Ectodermal cell (in vitro differentiated cells): ENCODE measurements around the gene TBC1D14.

Experiments used
- H3K27ac ChIP-seq: 2 replicates; pipeline ENCODE4 v1.7.0; 2013; ENCODE audit warnings: mild to moderate bottlenecking, low read depth, low read length; ENCODE audit not compliant: insufficient read depth, poor library complexity, severe bottlenecking
- H3K27me3 ChIP-seq: 2 replicates; pipeline ENCODE4 v1.7.0; 2013; ENCODE audit warnings: mild to moderate bottlenecking, low read length; ENCODE audit not compliant: insufficient read depth, control insufficient read depth, poor library complexity, severe bottlenecking
- H3K36me3 ChIP-seq: one replicate; pipeline ENCODE4 v1.7.0; 2013; ENCODE audit warnings: low read length; ENCODE audit not compliant: control insufficient read depth, insufficient read depth
- H3K4me1 ChIP-seq: one replicate; pipeline ENCODE4 v1.7.0; 2013; ENCODE audit warnings: low read length; ENCODE audit not compliant: control insufficient read depth, insufficient read depth
- H3K4me3 ChIP-seq: 2 replicates; pipeline ENCODE4 v1.7.0; 2013; ENCODE audit warnings: low read depth, low read length, control low read depth; ENCODE audit not compliant: insufficient read depth
- H3K9me3 ChIP-seq: 2 replicates; pipeline ENCODE4 v1.7.0; 2013; ENCODE audit warnings: mild to moderate bottlenecking, low read length, moderate library complexity; ENCODE audit not compliant: control insufficient read depth
- WGBS, 2 experiments: methylation state at CpG; one replicate each; pipeline ENCODE4 v1.1.7; 2013; ENCODE audit warnings: missing lambda C conversion rate in 2 of 2; 5-methylcytosine and 5-hydroxymethylcytosine counted together

The TBC1D14 gene

GRCh38 chr4:7007142-7007907, 97.7 kb downstream of the TBC1D14 start:
- WGBS, 2 experiments: 55 to 56% methylated on average over 12 of the region's 12 CpGs
- Histone ChIP-seq H3K4me3 (no peak overlapping the region), H3K9me3 (no peaks in the 10 kb centered on the region), H3K27ac (peak overlapping the region; percentile 12), H3K36me3 (peaks cover 18% of the 10 kb centered on the region), H3K27me3 (no peaks in the 10 kb centered on the region), H3K4me1 (peaks cover 14% of the 10 kb centered on the region)

DNA sequence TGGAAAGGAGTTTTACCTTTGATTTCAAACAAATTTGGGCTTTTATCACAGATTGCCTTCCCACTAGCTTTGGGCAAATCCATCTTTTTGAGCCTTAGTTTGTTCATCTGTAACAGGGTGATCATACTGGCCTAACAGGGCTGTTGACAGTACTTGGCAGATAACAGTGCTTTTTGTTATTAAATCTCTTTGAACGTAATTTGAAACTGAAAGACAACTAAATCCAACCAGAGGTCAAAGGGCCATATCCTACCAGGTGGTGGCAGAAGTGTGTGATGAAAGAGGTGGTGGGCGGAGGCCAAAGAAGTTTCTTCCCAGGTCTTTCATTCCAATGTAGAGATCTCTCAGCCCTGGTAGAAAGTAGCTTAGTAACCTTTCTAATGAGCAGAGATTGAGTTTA, 98.3 kb downstream of the TBC1D14 start:
- Histone ChIP-seq H3K27me3 (no peaks in the 10 kb centered on the region), H3K9me3 (no peaks in the 10 kb centered on the region), H3K4me3 (no peak overlapping the region), H3K4me1 (peaks cover 13% of the 10 kb centered on the region), H3K27ac (no peak overlapping the region), H3K36me3 (peaks cover 23% of the 10 kb centered on the region)
- WGBS, 2 experiments: 46 to 66% methylated on average over 2 of the region's 2 CpGs

- Histone ChIP-seq H3K36me3 (peaks cover 25% of the 10 kb centered on the region), H3K27ac (no peak overlapping the region), H3K9me3 (no peaks in the 10 kb centered on the region), H3K4me3 (no peak overlapping the region), H3K27me3 (no peaks in the 10 kb centered on the region), H3K4me1 (peaks cover 11% of the 10 kb centered on the region)
- 96 to 98% methylated on average over 5 of the region's 5 CpGs for WGBS, 2 experiments
Measured at GRCh38 chr4:7009564-7009963, 99.9 kb downstream of the TBC1D14 start.

GRCh38 chr4:7013175-7013574, 103.5 kb downstream of the TBC1D14 start:
- Histone ChIP-seq H3K36me3 (peaks cover 46% of the 10 kb centered on the region), H3K27ac (no peak overlapping the region), H3K9me3 (no peaks in the 10 kb centered on the region), H3K27me3 (no peaks in the 10 kb centered on the region), H3K4me1 (peaks cover under 1% of the 10 kb centered on the region), H3K4me3 (no peak overlapping the region)
- WGBS, 2 experiments: 96% methylated on average over 11 of the region's 11 CpGs

GRCh38 chr4:7014815-7015214, 105.2 kb downstream of the TBC1D14 start:
- WGBS, 2 experiments: 97% methylated on average over 12 of the region's 12 CpGs
- H3K36me3 ChIP-seq: peaks cover 39% of the 10 kb centered on the region
- no peak overlapping the region for H3K27ac ChIP-seq
- H3K4me1 ChIP-seq: no peaks in the 10 kb centered on the region
- no peaks in the 10 kb centered on the region for H3K9me3 ChIP-seq
- H3K4me3 ChIP-seq: no peak overlapping the region
- no peaks in the 10 kb centered on the region for H3K27me3 ChIP-seq

GRCh38 chr4:7015383-7016035, 105.9 kb downstream of the TBC1D14 start:
- WGBS, 2 experiments: 95 to 97% methylated on average over 12 of the region's 12 CpGs
- no peak overlapping the region for H3K27ac ChIP-seq

GRCh38 chr4:7016086-7016485, 106.5 kb downstream of the TBC1D14 start:
- no peaks in the 10 kb centered on the region for H3K27me3 ChIP-seq
- H3K9me3 ChIP-seq: no peaks in the 10 kb centered on the region
- H3K27ac ChIP-seq: no peak overlapping the region
- peaks cover 36% of the 10 kb centered on the region for H3K36me3 ChIP-seq
- WGBS, 2 experiments: 85 to 91% methylated on average over 11 of the region's 11 CpGs
- H3K4me3 ChIP-seq: no peak overlapping the region
- peaks cover 5% of the 10 kb centered on the region for H3K4me1 ChIP-seq

More at GRCh38 chr4:7015383-7016035, 105.9 kb downstream of the TBC1D14 start:
- peaks cover 5% of the 10 kb centered on the region for H3K4me1 ChIP-seq
- H3K9me3 ChIP-seq: no peaks in the 10 kb centered on the region
- H3K4me3 ChIP-seq: no peak overlapping the region
- H3K36me3 ChIP-seq: peaks cover 39% of the 10 kb centered on the region
- no peaks in the 10 kb centered on the region for H3K27me3 ChIP-seq

DNA sequence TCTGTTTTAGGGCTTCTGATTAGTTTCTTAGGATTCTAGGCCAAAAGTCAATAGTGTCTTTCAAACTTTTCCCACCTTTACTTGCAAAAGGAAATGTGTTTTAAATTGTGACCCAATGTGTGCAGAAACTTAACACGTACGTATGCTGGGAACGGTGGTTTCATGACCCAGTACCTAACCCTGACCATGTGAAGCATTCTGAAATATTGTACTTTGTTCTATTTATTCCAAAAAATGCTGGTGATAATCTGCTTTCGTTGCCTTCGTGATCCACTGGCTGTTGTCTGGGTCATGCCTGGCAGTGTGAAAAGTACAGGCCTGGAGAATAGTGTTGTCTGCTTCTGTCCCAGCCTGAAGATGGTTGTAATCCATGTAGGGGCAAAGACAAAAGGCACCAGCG, 106.9 kb downstream of the TBC1D14 start:
- WGBS, 2 experiments: 93 to 98% methylated on average over 6 of the region's 6 CpGs
- no peak overlapping the region for H3K27ac ChIP-seq
- H3K27me3 ChIP-seq: no peaks in the 10 kb centered on the region
- H3K9me3 ChIP-seq: no peaks in the 10 kb centered on the region
- H3K36me3 ChIP-seq: peaks cover 31% of the 10 kb centered on the region
- peaks cover 5% of the 10 kb centered on the region for H3K4me1 ChIP-seq
- H3K4me3 ChIP-seq: no peak overlapping the region

- WGBS, 2 experiments: 96 to 97% methylated on average over 6 of the region's 6 CpGs
- no peak overlapping the region for H3K4me3 ChIP-seq
- peaks cover 25% of the 10 kb centered on the region for H3K36me3 ChIP-seq
- H3K9me3 ChIP-seq: no peaks in the 10 kb centered on the region
- no peaks in the 10 kb centered on the region for H3K27me3 ChIP-seq
- H3K27ac ChIP-seq: no peak overlapping the region
- H3K4me1 ChIP-seq: peaks cover 5% of the 10 kb centered on the region
Measured at GRCh38 chr4:7017446-7018048, 107.9 kb downstream of the TBC1D14 start.

DNA sequence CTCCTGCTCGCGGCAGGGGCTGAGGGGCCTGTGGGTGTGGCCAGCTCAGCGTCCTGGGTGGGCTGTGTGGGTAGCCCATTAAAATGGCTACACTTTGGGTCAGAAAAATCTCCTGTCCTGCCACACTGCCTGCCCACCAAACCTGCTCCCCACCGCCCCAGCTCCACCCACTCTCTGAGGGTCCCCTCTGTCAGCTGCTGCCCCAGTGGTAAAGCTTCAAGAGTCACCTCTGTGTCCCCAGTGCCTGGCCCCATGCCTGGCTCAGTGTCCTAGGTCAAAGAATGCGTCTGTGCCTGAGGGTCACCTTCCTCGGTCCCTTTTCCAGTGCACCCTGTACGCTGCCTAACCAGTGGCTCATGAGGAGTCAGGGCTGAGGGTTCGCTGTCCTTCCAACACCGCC, 108.7 kb downstream of the TBC1D14 start:
- no peaks in the 10 kb centered on the region for H3K27me3 ChIP-seq
- peaks cover 25% of the 10 kb centered on the region for H3K36me3 ChIP-seq
- no peak overlapping the region for H3K4me3 ChIP-seq
- WGBS, 2 experiments: 94 to 95% methylated on average over 9 of the region's 9 CpGs
- no peaks in the 10 kb centered on the region for H3K9me3 ChIP-seq
- peaks cover 5% of the 10 kb centered on the region for H3K4me1 ChIP-seq
- H3K27ac ChIP-seq: no peak overlapping the region
